Tibial nerve (tissue), 4 donors: ENCODE measurements around the gene MYO1G.

Experiments
- CTCF ChIP-seq, 5 experiments: fragments of 200-600 bp in 3 of 5; fragments of 450-650 bp in 2 of 5; sonication (generic) in 3 of 5; IDR thresholded peaks; one replicate each; pipeline ENCODE4 v1.5.1; 2016 to 2019; ENCODE audit warnings: antibody characterized with exemption in 5 of 5, mild to moderate bottlenecking in 3 of 5, moderate library complexity in 2 of 5
- EP300 ChIP-seq, 2 donors: sonication (generic); formaldehyde crosslinking; IDR thresholded peaks; one replicate each; pipeline ENCODE4 v1.6.1; 2017; ENCODE audit warnings: antibody characterized with exemption in 2 of 2, mild to moderate bottlenecking in 1 of 2
- POLR2A ChIP-seq, 2 donors: fragments of 450-650 bp; IDR thresholded peaks; one replicate each; pipeline ENCODE4 v1.6.1; 2017; ENCODE audit warnings: antibody characterized with exemption in 2 of 2, mild to moderate bottlenecking in 2 of 2, moderate library complexity in 2 of 2

GRCh38 chr7:44982535-44982923, 3.7 kb upstream of the MYO1G start:
- TF ChIP-seq CTCF (IDR thresholded peaks at IDR 0.05) (no peak), POLR2A (IDR thresholded peaks at IDR 0.05) (no peak), EP300 (IDR thresholded peaks at IDR 0.05) (no peak)
